Activated B cell treated with CpG ODN at 0.5 μM for 24 hours (primary cell): Measurements from ENCODE around the gene IFT57. TPM values are rescaled to one million over a fixed set of nuclear protein-coding genes. Genes with fewer than 3 reads are reported as not detected.

Experiments
- ATAC-seq: fragments of 200-7000 bp; cut with Tn5 transposase; one replicate; pipeline ENCODE4 v1.10.0; 2021; ENCODE audit warnings: low read depth, mild to moderate bottlenecking, moderate library complexity
- CTCF ChIA-PET: fragments of 350-600 bp; sonication (Branson Sonifier 250); formaldehyde crosslinking; loops from one replicate; lab custom pipeline; 2021; ENCODE audit warnings: antibody characterized with exemption; lab: Charles Lee
- POLR2A ChIA-PET: fragments of 350-600 bp; sonication (Branson Sonifier 250); formaldehyde crosslinking; loops from one replicate; lab custom pipeline; 2021; ENCODE audit warnings: antibody characterized with exemption; lab: Charles Lee
- DNase-seq: peaks from one replicate; pipeline ENCODE4 v3.0.0; 2022
- H3K27ac Mint-ChIP-seq: one replicate; pipeline ENCODE4 v1.8.0; 2020; ENCODE audit warnings: mixed read lengths
- H3K27me3 Mint-ChIP-seq: one replicate; pipeline ENCODE4 v1.8.0; 2021; ENCODE audit warnings: mixed read lengths
- H3K36me3 Mint-ChIP-seq: one replicate; pipeline ENCODE4 v1.8.0; 2021; ENCODE audit warnings: low read depth, mixed read lengths
- H3K4me1 Mint-ChIP-seq: one replicate; pipeline ENCODE4 v1.8.0; 2021; ENCODE audit warnings: mixed read lengths
- H3K4me3 Mint-ChIP-seq: one replicate; pipeline ENCODE4 v1.8.0; 2020; ENCODE audit warnings: mild to moderate bottlenecking, mixed read lengths
- H3K9me3 Mint-ChIP-seq: one replicate; pipeline ENCODE4 v1.8.0; 2020; ENCODE audit warnings: mixed read lengths
- intact Hi-C: fragments of 100-400 bp; cut with micrococcal nuclease; formaldehyde crosslinking; loops from one replicate; pipeline ENCODE4 v1.15.1; 2024
- total RNA-seq: library from RNA; stranded (reverse); gene quantifications from 2 replicates; pipeline ENCODE4 v1.2.3, GENCODE V29; 2022
- TF ChIP-seq, protein P1 (sequence below): fragments of 200-600 bp; IDR thresholded peaks from one replicate; pipeline ENCODE4 v1.8.0; 2022; ENCODE audit warnings: antibody characterized with exemption, mild to moderate bottlenecking

IFT57 gene
- total RNA-seq, 1 donor from 2014 or later = 63.2 TPM

DNA sequence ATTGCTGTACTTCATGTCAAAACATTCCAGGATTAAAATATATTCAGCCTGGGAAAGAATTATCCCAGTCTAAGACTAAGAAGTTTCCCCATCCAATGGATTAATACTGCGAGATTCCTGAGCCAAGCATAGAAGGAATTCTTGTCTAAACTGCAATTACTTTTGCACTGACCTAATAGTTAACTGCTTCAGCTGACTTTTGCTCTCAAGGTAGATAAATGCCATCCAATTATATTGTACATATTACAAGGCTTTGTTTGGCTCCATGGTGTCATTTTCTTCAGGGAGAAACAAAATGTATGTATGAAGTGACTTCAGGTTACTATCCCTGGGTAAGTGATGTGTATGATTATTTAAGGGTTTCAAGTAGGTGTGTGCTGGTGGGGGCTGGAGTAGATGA is 6.1 kb upstream of the IFT57 start:
- ChIA-PET POLR2A (interaction anchor here (1.0 kb wide), 1 partner anchor 103 kb away, joined by 3 read pairs; no protein-coding TSS in a partner anchor), CTCF (no interaction called here)
- H3K4me3 Mint-ChIP-seq = no peak overlapping the region
- DNase-seq (no peak), ATAC-seq (no peak)
- H3K27ac Mint-ChIP-seq = no peak overlapping the region
- H3K36me3 Mint-ChIP-seq = no peaks in the 10 kb centered on the region
- H3K4me1 Mint-ChIP-seq = peaks cover 17% of the 10 kb centered on the region
- no peaks in the 10 kb centered on the region for H3K9me3 Mint-ChIP-seq
- H3K27me3 Mint-ChIP-seq = peaks cover 1% of the 10 kb centered on the region
- intact Hi-C loops = no loop called here
- TF ChIP-seq, protein P1, sequence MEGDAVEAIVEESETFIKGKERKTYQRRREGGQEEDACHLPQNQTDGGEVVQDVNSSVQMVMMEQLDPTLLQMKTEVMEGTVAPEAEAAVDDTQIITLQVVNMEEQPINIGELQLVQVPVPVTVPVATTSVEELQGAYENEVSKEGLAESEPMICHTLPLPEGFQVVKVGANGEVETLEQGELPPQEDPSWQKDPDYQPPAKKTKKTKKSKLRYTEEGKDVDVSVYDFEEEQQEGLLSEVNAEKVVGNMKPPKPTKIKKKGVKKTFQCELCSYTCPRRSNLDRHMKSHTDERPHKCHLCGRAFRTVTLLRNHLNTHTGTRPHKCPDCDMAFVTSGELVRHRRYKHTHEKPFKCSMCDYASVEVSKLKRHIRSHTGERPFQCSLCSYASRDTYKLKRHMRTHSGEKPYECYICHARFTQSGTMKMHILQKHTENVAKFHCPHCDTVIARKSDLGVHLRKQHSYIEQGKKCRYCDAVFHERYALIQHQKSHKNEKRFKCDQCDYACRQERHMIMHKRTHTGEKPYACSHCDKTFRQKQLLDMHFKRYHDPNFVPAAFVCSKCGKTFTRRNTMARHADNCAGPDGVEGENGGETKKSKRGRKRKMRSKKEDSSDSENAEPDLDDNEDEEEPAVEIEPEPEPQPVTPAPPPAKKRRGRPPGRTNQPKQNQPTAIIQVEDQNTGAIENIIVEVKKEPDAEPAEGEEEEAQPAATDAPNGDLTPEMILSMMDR = no peak

DNA sequence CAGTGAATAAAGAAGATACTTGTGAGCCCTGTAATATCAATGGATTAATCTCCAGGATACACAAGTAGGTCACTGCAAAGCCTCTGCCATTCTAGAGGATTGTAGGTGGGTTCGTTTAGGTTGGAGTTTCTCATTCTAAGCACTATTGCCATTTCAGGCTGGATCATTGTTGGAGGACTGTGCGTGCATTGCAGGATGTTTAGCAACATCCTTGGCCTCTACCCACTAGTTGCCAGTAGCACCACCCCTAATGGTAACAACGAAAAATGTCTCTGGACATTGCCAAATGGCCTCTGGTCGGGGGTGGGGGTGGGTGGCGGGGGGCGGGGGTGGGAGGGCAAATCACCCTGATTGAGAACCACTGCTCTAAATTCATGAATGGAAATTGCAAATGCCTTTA is 4.9 kb upstream of the IFT57 start:
- CTCF ChIA-PET = no interaction called here
- H3K4me3 Mint-ChIP-seq = no peak overlapping the region
- H3K36me3 Mint-ChIP-seq = peaks cover 7% of the 10 kb centered on the region
- DNase-seq (no peak), ATAC-seq (no peak)
- no peaks in the 10 kb centered on the region for H3K9me3 Mint-ChIP-seq
- TF ChIP-seq, protein P1 = no peak
- intact Hi-C loops = no loop called here
- peaks cover 27% of the 10 kb centered on the region for H3K4me1 Mint-ChIP-seq
- POLR2A ChIA-PET = interaction anchor here (0.6 to 1.3 kb wide), 3 partner anchors 65 to 103 kb away, joined by 3 to 7 read pairs (median 4); no protein-coding TSS in a partner anchor
- H3K27me3 Mint-ChIP-seq = peaks cover 1% of the 10 kb centered on the region
- H3K27ac Mint-ChIP-seq = no peak overlapping the region

DNA sequence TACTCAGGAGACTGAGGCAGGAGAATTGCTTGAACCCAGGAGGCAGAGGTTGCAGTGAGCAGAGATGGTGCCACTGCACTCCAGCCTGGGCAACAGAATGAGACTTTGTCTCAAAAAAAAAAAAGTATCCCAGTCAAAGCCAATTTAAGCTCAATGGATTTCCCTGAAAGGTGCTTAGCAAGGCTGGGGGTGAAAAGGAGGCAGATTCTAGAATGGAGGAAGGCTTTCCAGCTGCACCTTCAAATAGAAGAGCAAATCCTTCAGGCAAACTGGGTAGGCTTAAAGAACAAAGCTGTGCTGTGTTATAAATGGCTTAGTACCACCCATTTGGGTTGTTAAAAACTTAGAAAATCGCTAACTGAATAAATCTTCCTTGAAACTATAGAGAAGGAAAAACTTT is 3.0 kb upstream of the IFT57 start:
- Mint-ChIP-seq H3K36me3 (peaks cover 14% of the 10 kb centered on the region), H3K9me3 (no peaks in the 10 kb centered on the region), H3K27me3 (no peaks in the 10 kb centered on the region), H3K27ac (peak overlapping the region; percentile 41), H3K4me1 (peaks cover 44% of the 10 kb centered on the region), H3K4me3 (no peak overlapping the region)
- ATAC-seq (no peak), DNase-seq (no peak)
- TF ChIP-seq, protein P1 = no peak
- CTCF ChIA-PET = interaction anchor here (1.2 kb wide), 1 partner anchor 97 kb away, joined by 4 read pairs; no protein-coding TSS in a partner anchor
- intact Hi-C loops = no loop called here
- POLR2A ChIA-PET = interaction anchor here (1.1 to 4.7 kb wide), 3 partner anchors 67 to 99 kb away, joined by 3 to 75 read pairs (median 3); no protein-coding TSS in a partner anchor

DNA sequence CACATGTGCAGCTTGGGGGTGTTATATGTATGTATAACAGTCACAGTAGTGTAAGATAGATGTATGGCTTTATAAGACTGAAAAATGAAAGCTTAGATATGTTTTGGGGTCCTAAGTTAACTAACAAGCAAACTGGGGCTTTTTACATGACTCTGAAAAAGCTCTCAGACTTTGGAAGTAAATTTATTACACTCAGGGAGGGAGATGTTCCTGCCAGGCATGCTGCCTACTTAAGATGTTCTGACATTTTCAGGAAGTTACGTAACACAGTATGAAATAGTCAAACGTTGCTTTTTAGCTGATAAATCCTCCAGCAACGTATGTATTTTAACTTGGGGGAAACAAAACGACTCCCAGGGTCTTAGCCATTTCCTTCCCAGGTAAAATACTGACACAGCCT is 1.7 kb upstream of the IFT57 start:
- H3K9me3 Mint-ChIP-seq = no peaks in the 10 kb centered on the region
- ATAC-seq = no peak
- H3K27ac Mint-ChIP-seq = peak overlapping the region; percentile 100
- POLR2A ChIA-PET = interaction anchor here (0.5 to 4.7 kb wide), 17 partner anchors 21 to 374 kb away, joined by 3 to 75 read pairs (median 4); partner anchors contain the start of gene CD47
- H3K36me3 Mint-ChIP-seq = peaks cover 17% of the 10 kb centered on the region
- DNase-seq = no peak
- CTCF ChIA-PET = interaction anchor here (0.7 to 1.5 kb wide), 2 partner anchors 8 to 154 kb away, joined by 3 read pairs; no protein-coding TSS in a partner anchor
- TF ChIP-seq, protein P1 = no peak
- H3K4me1 Mint-ChIP-seq = peaks cover 57% of the 10 kb centered on the region
- peak overlapping the region; percentile 100 for H3K4me3 Mint-ChIP-seq
- H3K27me3 Mint-ChIP-seq = no peaks in the 10 kb centered on the region
- intact Hi-C loops = loop anchor here (2.0 to 5.0 kb wide), 3 partner anchors 253 to 982 kb away; partner anchors contain the start of gene BBX

DNA sequence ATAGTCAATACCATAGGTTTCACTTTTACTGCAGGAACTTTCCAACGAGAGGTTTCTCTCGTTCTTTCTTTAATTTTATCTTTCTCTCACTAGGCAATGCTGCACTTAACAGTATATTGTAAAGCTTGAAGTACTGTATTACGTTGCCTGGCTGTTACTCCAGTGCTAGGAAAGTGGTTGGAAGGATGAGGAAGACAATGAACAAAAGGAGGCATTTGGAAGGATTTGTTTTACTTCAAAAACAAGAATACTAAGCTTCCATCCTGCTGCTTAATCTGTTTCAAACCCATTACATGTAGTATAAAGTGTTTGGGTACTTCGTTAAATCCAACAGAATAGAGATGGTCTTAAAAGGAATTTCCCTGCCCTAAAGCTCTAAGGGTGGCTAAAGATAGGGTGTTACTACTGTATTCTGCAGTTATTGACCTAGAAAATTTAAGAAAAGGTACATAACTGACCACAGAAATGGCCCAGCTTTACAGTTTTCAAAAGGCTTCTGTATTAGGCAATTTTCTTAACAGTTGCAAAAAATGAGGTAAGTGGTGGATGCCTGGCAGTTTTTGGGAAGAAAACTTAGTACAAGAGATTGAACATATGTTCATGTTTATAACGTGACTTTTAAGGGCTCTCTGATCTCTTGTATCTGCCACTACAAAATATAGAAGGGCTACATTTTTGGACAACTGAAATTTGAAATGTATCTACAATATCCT is 785 bp upstream of the IFT57 start:
- peaks cover 65% of the 10 kb centered on the region for H3K4me1 Mint-ChIP-seq
- no peaks in the 10 kb centered on the region for H3K27me3 Mint-ChIP-seq
- H3K36me3 Mint-ChIP-seq = peaks cover 21% of the 10 kb centered on the region
- ChIA-PET CTCF (interaction anchor here (0.7 to 1.5 kb wide), 5 partner anchors 9 to 296 kb away, joined by 3 to 4 read pairs (median 3); no protein-coding TSS in a partner anchor), POLR2A (interaction anchor here (0.8 to 4.7 kb wide), 21 partner anchors 9 to 184 kb away, joined by 3 to 75 read pairs (median 4); partner anchors contain the start of gene CD47)
- peak overlapping the region; percentile 100 for H3K27ac Mint-ChIP-seq
- H3K9me3 Mint-ChIP-seq = no peaks in the 10 kb centered on the region
- no peak for ATAC-seq
- no peak for DNase-seq
- peak overlapping the region; percentile 100 for H3K4me3 Mint-ChIP-seq
- TF ChIP-seq, protein P1 = no peak
- intact Hi-C loops = loop anchor here (1.0 to 5.0 kb wide), 10 partner anchors 70 to 981 kb away; partner anchors contain the start of genes BBX, CIP2A and DZIP3
